ENCODE results near the gene SWAP70.
"Not testable (repeated sequence)": the region's sequence is repeated elsewhere in the genome, so short reads cannot be mapped to it uniquely, and the experiment has no call there.

Gene SWAP70

GRCh38 chr11:9722893-9723292 lies 59.0 kb downstream of the SWAP70 start:
- no peak for DNase-seq

- no peak for DNase-seq
Measured at GRCh38 chr11:9726321-9727022, 62.6 kb downstream of the SWAP70 start.

- no peak for DNase-seq
Measured at GRCh38 chr11:9728058-9728457, 64.2 kb downstream of the SWAP70 start.

- no peak for DNase-seq
Measured at GRCh38 chr11:9731256-9731655, 67.4 kb downstream of the SWAP70 start.

- DNase-seq = no peak
Measured at GRCh38 chr11:9732453-9732852, 68.6 kb downstream of the SWAP70 start.

GRCh38 chr11:9733212-9733611 lies 69.3 kb downstream of the SWAP70 start:
- DNase-seq = no peak

GRCh38 chr11:9735236-9735635 lies 71.4 kb downstream of the SWAP70 start:
- no peak for DNase-seq

GRCh38 chr11:9735919-9736318 lies 72.0 kb downstream of the SWAP70 start:
- DNase-seq = no peak

- no peak for DNase-seq
Measured at GRCh38 chr11:9736365-9736764, 72.5 kb downstream of the SWAP70 start.

GRCh38 chr11:9738116-9738515 lies 74.2 kb downstream of the SWAP70 start:
- DNase-seq = peak in 1 of 14 donors; percentile 20

- DNase-seq = no peak
Measured at GRCh38 chr11:9738707-9739106, 74.8 kb downstream of the SWAP70 start.

- no peak for DNase-seq
Measured at GRCh38 chr11:9739123-9739900, 75.4 kb downstream of the SWAP70 start.

- no peak for DNase-seq
Measured at GRCh38 chr11:9740202-9740883, 76.5 kb downstream of the SWAP70 start.

- no peak for DNase-seq
Measured at GRCh38 chr11:9741260-9741659, 77.4 kb downstream of the SWAP70 start.

- not testable (repeated sequence) for DNase-seq
Measured at GRCh38 chr11:9743512-9743911, 79.6 kb downstream of the SWAP70 start.

- no peak for DNase-seq
Measured at GRCh38 chr11:9745411-9746211, 81.7 kb downstream of the SWAP70 start.

- no peak for DNase-seq
Measured at GRCh38 chr11:9747229-9747628, 83.4 kb downstream of the SWAP70 start.

- DNase-seq = no peak
Measured at GRCh38 chr11:9747828-9748227, 84.0 kb downstream of the SWAP70 start.

- peak in 9 of 14 donors; percentile 5 to 50 (median 34) for DNase-seq
Measured at GRCh38 chr11:9748361-9748970, 84.6 kb downstream of the SWAP70 start.

GRCh38 chr11:9750551-9750950 lies 86.7 kb downstream of the SWAP70 start:
- DNase-seq = no peak

GRCh38 chr11:9752091-9752490 lies 88.2 kb downstream of the SWAP70 start:
- no peak for DNase-seq

GRCh38 chr11:9753021-9753420 lies 89.1 kb downstream of the SWAP70 start:
- no peak for DNase-seq
